ENCODE data around the gene ATP5MG. TPM values are rescaled to one million over a fixed set of nuclear protein-coding genes. Genes with fewer than 3 reads are reported as not detected.
A peak's percentile ranks its signal among the peaks of the same experiment; 100 is the strongest.

The ATP5MG gene
- total and polyA plus RNA-seq, 10 of the 15 experiments (the other 5 are each of a cell fraction or from before 2014, with no cell fraction given) = 211 to 2,276 (median 633) TPM

- no peak for DNase-seq (ENCODE audit: low read depth, low spot score)
- H3K36me3 ChIP-seq (ENCODE audit: control insufficient read depth in 2 of 2, insufficient read depth in 2 of 2, low read length in 1 of 2) = peaks cover 0 to 9% of the 10 kb centered on the region in 2 experiments; a peak in 1 of 4 replicates
- 63% methylated on average over 4 of the region's 4 CpGs for WGBS (ENCODE audit: insufficient coverage, insufficient replicate concordance, low lambda C conversion rate, missing lambda C conversion rate)
- no TSS peak for BruUV-seq (replicated peaks)
- H4K20me1 ChIP-seq (ENCODE audit: control insufficient read depth, insufficient read depth) = no peaks in the 10 kb centered on the region
- peaks cover 24% of the 10 kb centered on the region for H3K4me1 ChIP-seq (ENCODE audit: control insufficient read depth, insufficient read depth, low read length)
- RAD21 ChIA-PET (ENCODE audit: unreplicated experiment) = interaction anchor here (0.6 to 1.7 kb wide), 3 partner anchors 11 to 19 kb away, joined by 3 read pairs; no protein-coding TSS in a partner anchor
- in situ Hi-C loops (cut with MboI) = no loop called here
- no peak overlapping the region for H3K4me3 ChIP-seq
- no peak overlapping the region for H2AFZ ChIP-seq (ENCODE audit: control insufficient read depth, low read depth, low read length)
- no peak overlapping the region for H3K27ac ChIP-seq (ENCODE audit: control insufficient read depth, insufficient read depth)
- H3K9ac ChIP-seq (ENCODE audit: control insufficient read depth, insufficient read depth, low read length) = no peak overlapping the region
- intact Hi-C loops (cut with micrococcal nuclease; ENCODE audit: unreplicated experiment) = no loop called here
- H3K9me3 ChIP-seq (replicated peaks; ENCODE audit: control insufficient read depth, insufficient read depth, low read length) = no peaks in the 10 kb centered on the region
- CTCF ChIA-PET = interaction anchor here (0.7 to 1.1 kb wide), 2 partner anchors 11 to 21 kb away, joined by 3 to 5 read pairs; no protein-coding TSS in a partner anchor
- POLR2A ChIA-PET = interaction anchor here (0.9 to 1.1 kb wide), 2 partner anchors 11 to 47 kb away, joined by 4 to 5 read pairs; partner anchors contain the start of gene ATP5MG
- no peaks in the 10 kb centered on the region for H3K27me3 ChIP-seq (replicated peaks in 1 of 2; ENCODE audit: control insufficient read depth in 2 of 2, insufficient read depth in 2 of 2, low read length in 1 of 2)
- no peak for FAIRE-seq
- H3K4me2 ChIP-seq (ENCODE audit: control insufficient read depth, insufficient read depth) = 0 out of 2 replicates have a peak overlapping the region, but pooled peaks have one; percentile 22
- peaks cover 73% of the 10 kb centered on the region for H3K79me2 ChIP-seq (ENCODE audit: control insufficient read depth, insufficient read depth, low read length)
- ATAC-seq = no peak
- SMC1A ChIA-PET (ENCODE audit: uncharacterized antibody, unreplicated experiment) = interaction anchor here (0.6 to 2.5 kb wide), 5 partner anchors 11 to 851 kb away, joined by 3 to 11 read pairs (median 3); no protein-coding TSS in a partner anchor
- TF ChIP-seq, protein P1, sequence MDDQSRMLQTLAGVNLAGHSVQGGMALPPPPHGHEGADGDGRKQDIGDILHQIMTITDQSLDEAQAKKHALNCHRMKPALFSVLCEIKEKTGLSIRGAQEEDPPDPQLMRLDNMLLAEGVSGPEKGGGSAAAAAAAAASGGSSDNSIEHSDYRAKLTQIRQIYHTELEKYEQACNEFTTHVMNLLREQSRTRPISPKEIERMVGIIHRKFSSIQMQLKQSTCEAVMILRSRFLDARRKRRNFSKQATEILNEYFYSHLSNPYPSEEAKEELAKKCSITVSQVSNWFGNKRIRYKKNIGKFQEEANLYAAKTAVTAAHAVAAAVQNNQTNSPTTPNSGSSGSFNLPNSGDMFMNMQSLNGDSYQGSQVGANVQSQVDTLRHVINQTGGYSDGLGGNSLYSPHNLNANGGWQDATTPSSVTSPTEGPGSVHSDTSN (IDR thresholded peaks at IDR 0.05; ENCODE audit: insufficient replicate concordance, low read depth, low read length) = no peak
- TF ChIP-seq IRF5 (IDR thresholded peaks at IDR 0.05; ENCODE audit: borderline replicate concordance) (no peak), TCF12 (IDR thresholded peaks at IDR 0.05; ENCODE audit: low read depth, low read length) (no peak), ZNF384 (IDR thresholded peaks at IDR 0.05; ENCODE audit: borderline replicate concordance, low read depth, low read length) (no peak), BCL11A (IDR thresholded peaks at IDR 0.05; ENCODE audit: low read depth, low read length) (no peak), TCF3 (IDR thresholded peaks at IDR 0.05; ENCODE audit: borderline replicate concordance, insufficient read depth, low read depth, low read length) (no peak), DPF2 (IDR thresholded peaks at IDR 0.05) (no peak), BCL3 (IDR thresholded peaks at IDR 0.05; ENCODE audit: borderline replicate concordance, insufficient read depth, low read depth, low read length, poor library complexity, severe bottlenecking) (no peak), ZBTB4 (CRISPR knock-in tag; IDR thresholded peaks at IDR 0.05) (no peak)
- TF ChIP-seq, protein P2, sequence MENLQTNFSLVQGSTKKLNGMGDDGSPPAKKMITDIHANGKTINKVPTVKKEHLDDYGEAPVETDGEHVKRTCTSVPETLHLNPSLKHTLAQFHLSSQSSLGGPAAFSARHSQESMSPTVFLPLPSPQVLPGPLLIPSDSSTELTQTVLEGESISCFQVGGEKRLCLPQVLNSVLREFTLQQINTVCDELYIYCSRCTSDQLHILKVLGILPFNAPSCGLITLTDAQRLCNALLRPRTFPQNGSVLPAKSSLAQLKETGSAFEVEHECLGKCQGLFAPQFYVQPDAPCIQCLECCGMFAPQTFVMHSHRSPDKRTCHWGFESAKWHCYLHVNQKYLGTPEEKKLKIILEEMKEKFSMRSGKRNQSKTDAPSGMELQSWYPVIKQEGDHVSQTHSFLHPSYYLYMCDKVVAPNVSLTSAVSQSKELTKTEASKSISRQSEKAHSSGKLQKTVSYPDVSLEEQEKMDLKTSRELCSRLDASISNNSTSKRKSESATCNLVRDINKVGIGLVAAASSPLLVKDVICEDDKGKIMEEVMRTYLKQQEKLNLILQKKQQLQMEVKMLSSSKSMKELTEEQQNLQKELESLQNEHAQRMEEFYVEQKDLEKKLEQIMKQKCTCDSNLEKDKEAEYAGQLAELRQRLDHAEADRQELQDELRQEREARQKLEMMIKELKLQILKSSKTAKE (IDR thresholded peaks at IDR 0.05; ENCODE audit: low read depth, poor library complexity, severe bottlenecking) = no peak
Observed at GRCh38 chr11:118449316-118449918, 48.0 kb downstream of the ATP5MG start.

All from GM12878 (cell line).